Aorta (tissue), 4 donors: ENCODE results near the gene PSTK. TPM values are rescaled to one million over a fixed set of nuclear protein-coding genes. Genes with fewer than 3 reads are reported as not detected.

ENCODE experiments used
- polyA plus RNA-seq, 2 donors: library from polyadenylated mRNA; stranded (reverse); fragments of 200-250 nt; gene quantifications; one replicate each; pipeline ENCODE4 v1.2.3, GENCODE V29; 2013
- total RNA-seq, 2 donors: library from RNA; stranded (reverse); fragmentation: NEBNext Ultra II Directional; extraction: Animal tissue kit (Norgen Biotek cat#: 25700); gene quantifications; one replicate each; pipeline ENCODE4 v1.2.1, GENCODE V29; 2021
- donor health status: healthy with polysubstance abuse.
- donor health status: Bipolar disorder and iron deficiency.
- donor health status: DM: no; HTN: no; CAD: no.
- donor health status: DM: yes; HTN: yes; CAD: no.

Gene PSTK
- total and polyA plus RNA-seq, 4 donors = 0.88 to 3.8 (median 1.8) TPM

Other genes with a start within 250 kb of the PSTK start
- gene CUZD1, start 134.5 kb upstream of the PSTK start, total RNA-seq = 1 to 10 TPM in 1 of 2 donors, under 1 TPM in 1; 0.58 to 1.1 TPM
- gene CUZD1, start 134.5 kb upstream of the PSTK start, polyA plus RNA-seq = 1 to 10 TPM; 1.5 to 3.3 TPM
- 1 to 10 TPM; 1.2 to 3.9 TPM for gene FAM24B, start 100.8 kb upstream of the PSTK start, total RNA-seq
- 1 to 10 TPM; 1.1 to 2.1 TPM for gene FAM24B, start 100.8 kb upstream of the PSTK start, polyA plus RNA-seq
- gene FAM24A, start 69.8 kb upstream of the PSTK start, total RNA-seq = not detected
- gene FAM24A, start 69.8 kb upstream of the PSTK start, polyA plus RNA-seq = not detected
- 10 to 100 TPM in 1 of 2 donors, 1 to 10 TPM in 1; 9.7 to 11.7 TPM for gene C10orf88, start 26.2 kb upstream of the PSTK start, total RNA-seq
- 1 to 10 TPM; 3.6 to 6.1 TPM for gene C10orf88, start 26.2 kb upstream of the PSTK start, polyA plus RNA-seq
- gene IKZF5, start 28.4 kb downstream of the PSTK start, total RNA-seq = 10 to 100 TPM; 17.8 to 21.5 TPM
- gene IKZF5, start 28.4 kb downstream of the PSTK start, polyA plus RNA-seq = 10 to 100 TPM in 1 of 2 donors, 1 to 10 TPM in 1; 6.9 to 10.4 TPM
- gene ACADSB, start 28.6 kb downstream of the PSTK start, total RNA-seq = 10 to 100 TPM; 17.9 to 25.5 TPM
- gene ACADSB, start 28.6 kb downstream of the PSTK start, polyA plus RNA-seq = 10 to 100 TPM in 1 of 2 donors, 1 to 10 TPM in 1; 7.6 to 10.1 TPM
- gene HMX3, start 155.6 kb downstream of the PSTK start, total RNA-seq = not detected
- not detected for gene HMX3, start 155.6 kb downstream of the PSTK start, polyA plus RNA-seq
- not detected for gene HMX2, start 167.7 kb downstream of the PSTK start, total RNA-seq
- not detected for gene HMX2, start 167.7 kb downstream of the PSTK start, polyA plus RNA-seq
- 10 to 100 TPM; 42.9 to 61.4 TPM for gene BUB3, start 174.0 kb downstream of the PSTK start, total RNA-seq
- 10 to 100 TPM; 40.6 to 54.0 TPM for gene BUB3, start 174.0 kb downstream of the PSTK start, polyA plus RNA-seq